NOMO-1 treated with DMSO at 0.1 percent for 48 hours (cell line): ENCODE data around the gene AP1G1.
"Not testable (repeated sequence)": the region's sequence is repeated elsewhere in the genome, so short reads cannot be mapped to it uniquely, and the experiment has no call there.

Source experiments
- DNase-seq: peaks from one replicate; lab custom pipeline; 2025; ENCODE audit not compliant: unreplicated experiment; lab: John Stamatoyannopoulos, UW

The AP1G1 gene

GRCh38 chr16:71808593-71809459, at the start of gene AP1G1:
Gene AP1G1, minus strand, starts transcription at chr16:71808834. Its CDS starts 19,355 bp downstream, at chr16:71789479.
- peak; percentile 96 for DNase-seq

- no peak for DNase-seq
These were observed 47.5 kb upstream of the AP1G1 start for GRCh38 chr16:71855937-71856662.

GRCh38 chr16:71854369-71854948, 45.8 kb upstream of the AP1G1 start:
- no peak for DNase-seq

- no peak for DNase-seq
These were observed 44.8 kb upstream of the AP1G1 start for GRCh38 chr16:71853413-71853812.

GRCh38 chr16:71852561-71852960, 43.9 kb upstream of the AP1G1 start:
- no peak for DNase-seq

GRCh38 chr16:71852158-71852557, 43.5 kb upstream of the AP1G1 start:
- DNase-seq = no peak

- DNase-seq = no peak
These were observed 43.1 kb upstream of the AP1G1 start for GRCh38 chr16:71851746-71852145.

GRCh38 chr16:71848622-71849021, 40.0 kb upstream of the AP1G1 start:
- DNase-seq = no peak

GRCh38 chr16:71847096-71847495, 38.5 kb upstream of the AP1G1 start:
- no peak for DNase-seq

GRCh38 chr16:71846431-71846830, 37.8 kb upstream of the AP1G1 start:
- DNase-seq = peak; percentile 7

- DNase-seq = peak; percentile 86
These were observed 37.2 kb upstream of the AP1G1 start, which contains the start of gene ATXN1L for GRCh38 chr16:71845639-71846430. Gene ATXN1L, plus strand, starts transcription at chr16:71845976. Its CDS starts 3,765 bp downstream, at chr16:71849741.

GRCh38 chr16:71843572-71843971, 34.9 kb upstream of the AP1G1 start:
- no peak for DNase-seq

GRCh38 chr16:71840052-71840451, 31.4 kb upstream of the AP1G1 start:
- DNase-seq = no peak

GRCh38 chr16:71837150-71837549, 28.5 kb upstream of the AP1G1 start:
- DNase-seq = no peak

GRCh38 chr16:71834291-71834690, 25.7 kb upstream of the AP1G1 start:
- DNase-seq = no peak

GRCh38 chr16:71832112-71832511, 23.5 kb upstream of the AP1G1 start:
- not testable (repeated sequence) for DNase-seq

- not testable (repeated sequence) for DNase-seq
These were observed 23.1 kb upstream of the AP1G1 start for GRCh38 chr16:71831698-71832097.

GRCh38 chr16:71830359-71830758, 21.7 kb upstream of the AP1G1 start:
- no peak for DNase-seq

- DNase-seq = no peak
These were observed 17.9 kb upstream of the AP1G1 start for GRCh38 chr16:71826533-71827017.

- DNase-seq = not testable (repeated sequence)
These were observed 8.5 kb upstream of the AP1G1 start for GRCh38 chr16:71817155-71817500.
